ENCODE measurements around the gene HIP1. TPM values are rescaled to one million over a fixed set of nuclear protein-coding genes. Genes with fewer than 3 reads are reported as not detected.
A peak's percentile ranks its signal among the peaks of the same experiment; 100 is the strongest.

The HIP1 gene
- total and polyA plus RNA-seq, 9 of the 15 experiments (the other 6 are each of a cell fraction or from before 2014, with no cell fraction given): 2.4 to 13.7 (median 9.5) TPM

GRCh38 chr7:75628055-75628454 lies 110.7 kb downstream of the HIP1 start (continued):
- TF ChIP-seq FOSL1 (tag; conservative IDR thresholded peaks at IDR 0.05) (peak; percentile 62), TRIM24 (IDR thresholded peaks at IDR 0.05) (peak; percentile 41 to 81; a peak in 2 of 4 replicates), ZBTB43 (CRISPR knock-in tag; IDR thresholded peaks at IDR 0.05) (no peak), PTRF (tag; IDR thresholded peaks at IDR 0.05) (no peak), ZNF253 (CRISPR knock-in tag; conservative IDR thresholded peaks at IDR 0.05) (no peak), THRAP3 (IDR thresholded peaks at IDR 0.05; ENCODE audit: borderline replicate concordance) (no peak), CLOCK (CRISPR knock-in tag; IDR thresholded peaks at IDR 0.05; ENCODE audit: borderline replicate concordance) (no peak), ELK1 (CRISPR knock-in tag; IDR thresholded peaks at IDR 0.05) (no peak), ELF4 (CRISPR knock-in tag; IDR thresholded peaks at IDR 0.05) (no peak), GTF2A2 (tag; IDR thresholded peaks at IDR 0.05) (no peak), KDM1A (IDR thresholded peaks at IDR 0.05) (peak; percentile 66 to 76; a peak in 3 of 4 replicates), ETV1 (tag; conservative IDR thresholded peaks at IDR 0.05; ENCODE audit: low read depth) (0 out of 2 replicates have a peak, but pooled peaks have one; percentile 34), TCFL5 (CRISPR knock-in tag; conservative IDR thresholded peaks at IDR 0.05) (no peak), IRF2 (CRISPR knock-in tag; IDR thresholded peaks at IDR 0.05) (no peak), ZNF174 (CRISPR knock-in tag; IDR thresholded peaks at IDR 0.05) (no peak), ZNF589 (CRISPR knock-in tag; IDR thresholded peaks at IDR 0.05; ENCODE audit: low read depth) (no peak), ZNF347 (CRISPR knock-in tag; IDR thresholded peaks at IDR 0.05; ENCODE audit: low read depth) (no peak), RREB1 (CRISPR knock-in tag; IDR thresholded peaks at IDR 0.05) (no peak), ZC3H11A (IDR thresholded peaks at IDR 0.05; ENCODE audit: low read depth, low read length) (no peak)
